Activated CD4-positive, alpha-beta T cell treated with anti-CD3 and anti-CD28 coated beads, Interleukin-2, amount 50 U/mL, for 16 hours (primary cell): ENCODE results near the gene MYBBP1A.

Source experiments
- DNase-seq: peaks from one replicate; pipeline ENCODE4 v3.0.0-alpha.2; 2020

MYBBP1A gene

GRCh38 chr17:4513113-4514032 lies 41.8 kb downstream of the MYBBP1A start:
- DNase-seq, result no peak

GRCh38 chr17:4512156-4513112 lies 42.8 kb downstream of the MYBBP1A start:
- no peak for DNase-seq

GRCh38 chr17:4511199-4511932 lies 43.8 kb downstream of the MYBBP1A start:
- DNase-seq, result no peak

- no peak for DNase-seq
Observed at GRCh38 chr17:4510618-4510941, 44.6 kb downstream of the MYBBP1A start.

- no peak for DNase-seq
Observed at GRCh38 chr17:4509923-4510617, 45.1 kb downstream of the MYBBP1A start.

- peak; percentile 48 for DNase-seq
Observed at GRCh38 chr17:4509401-4509800, 45.8 kb downstream of the MYBBP1A start.

- DNase-seq, result no peak
Observed at GRCh38 chr17:4508207-4508606, 47.0 kb downstream of the MYBBP1A start.

- DNase-seq, result no peak
Observed at GRCh38 chr17:4507361-4508111, 47.6 kb downstream of the MYBBP1A start.

- DNase-seq, result no peak
Observed at GRCh38 chr17:4506892-4507291, 48.3 kb downstream of the MYBBP1A start.

- no peak for DNase-seq
Observed at GRCh38 chr17:4506175-4506813, 48.9 kb downstream of the MYBBP1A start.

- DNase-seq, result no peak
Observed at GRCh38 chr17:4505187-4505586, 50.0 kb downstream of the MYBBP1A start.

GRCh38 chr17:4504188-4504587 lies 51.0 kb downstream of the MYBBP1A start:
- DNase-seq, result no peak

GRCh38 chr17:4503283-4504025 lies 51.7 kb downstream of the MYBBP1A start:
- DNase-seq, result no peak

- DNase-seq, result no peak
Observed at GRCh38 chr17:4502466-4503154, 52.6 kb downstream of the MYBBP1A start.

- DNase-seq, result no peak
Observed at GRCh38 chr17:4501295-4501949, 53.8 kb downstream of the MYBBP1A start.

GRCh38 chr17:4500191-4500571 lies 55.0 kb downstream of the MYBBP1A start:
- DNase-seq, result no peak

- no peak for DNase-seq
Observed at GRCh38 chr17:4499431-4500190, 55.6 kb downstream of the MYBBP1A start.
